ENCODE results near the gene ST14. TPM values are rescaled to one million over a fixed set of nuclear protein-coding genes. Genes with fewer than 3 reads are reported as not detected.
"Not testable (repeated sequence)": the region's sequence is repeated elsewhere in the genome, so short reads cannot be mapped to it uniquely, and the experiment has no call there.

Gene ST14
- total RNA-seq, 2 donors from 2014 or later = 0.81 to 1.1 TPM

GRCh38 chr11:130214861-130215530 lies 55.4 kb downstream of the ST14 start:
- DNase-seq (no peak), ATAC-seq (no peak)
- no peak overlapping the region for H3K4me3 Mint-ChIP-seq
- no peaks in the 10 kb centered on the region for H3K36me3 Mint-ChIP-seq (ENCODE audit: low read depth)
- no peak overlapping the region for H3K27ac Mint-ChIP-seq
- H3K27me3 Mint-ChIP-seq = peaks cover 22% of the 10 kb centered on the region
- H3K9me3 ChIP-seq (ENCODE audit: control insufficient read depth, low read length, poor library complexity, severe bottlenecking) = no peaks in the 10 kb centered on the region
- no peaks in the 10 kb centered on the region for H3K4me1 Mint-ChIP-seq

- ATAC-seq (no peak), DNase-seq (no peak)
- H3K36me3 Mint-ChIP-seq (ENCODE audit: low read depth) = no peaks in the 10 kb centered on the region
- no peak overlapping the region for H3K27ac Mint-ChIP-seq
- H3K27me3 Mint-ChIP-seq = peaks cover 18% of the 10 kb centered on the region
- no peaks in the 10 kb centered on the region for H3K4me1 Mint-ChIP-seq
- no peak overlapping the region for H3K4me3 Mint-ChIP-seq
- no peaks in the 10 kb centered on the region for H3K9me3 ChIP-seq (ENCODE audit: control insufficient read depth, low read length, poor library complexity, severe bottlenecking)
Measured at GRCh38 chr11:130215531-130216220, 56.1 kb downstream of the ST14 start.

DNA sequence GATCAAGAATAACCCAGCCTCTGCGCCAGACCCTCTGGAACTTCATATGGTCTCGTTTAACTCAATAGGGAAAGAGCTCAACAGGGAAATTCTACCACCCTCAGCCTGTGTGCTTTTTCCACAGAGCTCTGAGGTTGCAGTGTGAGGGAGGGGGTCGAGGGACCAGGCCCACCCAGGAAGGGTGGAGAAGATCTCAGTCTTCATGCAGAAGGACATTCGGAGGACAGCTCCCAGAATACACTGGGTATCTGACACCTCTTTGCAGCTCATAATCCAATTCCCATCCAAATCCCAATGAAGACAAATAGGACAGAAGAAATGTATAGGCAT lies 56.6 kb downstream of the ST14 start:
- H3K4me1 Mint-ChIP-seq = no peaks in the 10 kb centered on the region
- peaks cover 16% of the 10 kb centered on the region for H3K27me3 Mint-ChIP-seq
- H3K36me3 Mint-ChIP-seq (ENCODE audit: low read depth) = no peaks in the 10 kb centered on the region
- H3K27ac Mint-ChIP-seq = no peak overlapping the region
- no peaks in the 10 kb centered on the region for H3K9me3 ChIP-seq (ENCODE audit: control insufficient read depth, low read length, poor library complexity, severe bottlenecking)
- no peak for ATAC-seq
- H3K4me3 Mint-ChIP-seq = no peak overlapping the region
- no peak for DNase-seq

- no peaks in the 10 kb centered on the region for H3K9me3 ChIP-seq (ENCODE audit: control insufficient read depth, low read length, poor library complexity, severe bottlenecking)
- DNase-seq (no peak), ATAC-seq (no peak)
Measured at GRCh38 chr11:130216591-130217132, 57.1 kb downstream of the ST14 start.

GRCh38 chr11:130217133-130218031 lies 57.8 kb downstream of the ST14 start:
- ATAC-seq = no peak
- Mint-ChIP-seq H3K4me3 (no peak overlapping the region), H3K27ac (no peak overlapping the region), H3K36me3 (ENCODE audit: low read depth) (no peaks in the 10 kb centered on the region), H3K4me1 (peaks cover under 1% of the 10 kb centered on the region), H3K27me3 (peaks cover 6% of the 10 kb centered on the region)
- no peak for DNase-seq
- H3K9me3 ChIP-seq (ENCODE audit: control insufficient read depth, low read length, poor library complexity, severe bottlenecking) = no peaks in the 10 kb centered on the region

More at GRCh38 chr11:130216591-130217132, 57.1 kb downstream of the ST14 start:
- peaks cover 11% of the 10 kb centered on the region for H3K27me3 Mint-ChIP-seq
- no peaks in the 10 kb centered on the region for H3K36me3 Mint-ChIP-seq (ENCODE audit: low read depth)
- no peaks in the 10 kb centered on the region for H3K4me1 Mint-ChIP-seq
- no peak overlapping the region for H3K4me3 Mint-ChIP-seq
- H3K27ac Mint-ChIP-seq = no peak overlapping the region

GRCh38 chr11:130218501-130219070 lies 59.0 kb downstream of the ST14 start:
- DNase-seq (no peak), ATAC-seq (no peak)
- Mint-ChIP-seq H3K27me3 (peaks cover 6% of the 10 kb centered on the region), H3K4me3 (no peak overlapping the region), H3K4me1 (peaks cover 5% of the 10 kb centered on the region), H3K27ac (no peak overlapping the region), H3K36me3 (ENCODE audit: low read depth) (no peaks in the 10 kb centered on the region)
- H3K9me3 ChIP-seq (ENCODE audit: control insufficient read depth, low read length, poor library complexity, severe bottlenecking) = no peaks in the 10 kb centered on the region

DNA sequence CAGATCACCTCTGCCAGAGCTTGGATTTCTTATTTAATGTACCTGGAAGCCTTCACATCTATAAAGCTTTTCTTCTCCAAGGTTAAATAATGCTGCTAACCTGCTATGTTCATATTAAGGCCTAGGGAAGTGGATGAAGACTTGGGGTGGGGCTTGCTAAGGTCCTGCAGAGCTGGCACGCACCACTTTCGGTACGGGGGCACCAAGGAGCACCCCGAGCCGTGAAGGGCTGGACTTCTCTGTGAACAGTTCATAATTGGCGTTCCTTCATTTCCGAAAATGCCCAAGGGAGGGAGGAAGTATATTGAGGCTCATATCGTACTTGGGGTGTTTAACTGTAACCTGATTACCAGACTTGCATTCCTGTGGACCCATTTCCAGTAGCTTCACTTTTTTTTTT lies 59.6 kb downstream of the ST14 start:
- H3K4me1 Mint-ChIP-seq = peaks cover 5% of the 10 kb centered on the region
- H3K36me3 Mint-ChIP-seq (ENCODE audit: low read depth) = no peaks in the 10 kb centered on the region
- DNase-seq (no peak), ATAC-seq (no peak)
- H3K27ac Mint-ChIP-seq = no peak overlapping the region
- peaks cover 6% of the 10 kb centered on the region for H3K27me3 Mint-ChIP-seq
- H3K9me3 ChIP-seq (ENCODE audit: control insufficient read depth, low read length, poor library complexity, severe bottlenecking) = no peaks in the 10 kb centered on the region
- no peak overlapping the region for H3K4me3 Mint-ChIP-seq

- DNase-seq (no peak), ATAC-seq (no peak)
- Mint-ChIP-seq H3K27me3 (peaks cover 6% of the 10 kb centered on the region), H3K4me1 (peaks cover 5% of the 10 kb centered on the region), H3K4me3 (no peak overlapping the region), H3K27ac (no peak overlapping the region), H3K36me3 (ENCODE audit: low read depth) (no peaks in the 10 kb centered on the region)
- no peaks in the 10 kb centered on the region for H3K9me3 ChIP-seq (ENCODE audit: control insufficient read depth, low read length, poor library complexity, severe bottlenecking)
Measured at GRCh38 chr11:130220311-130221035, 60.9 kb downstream of the ST14 start.

GRCh38 chr11:130223291-130223971 lies 63.8 kb downstream of the ST14 start:
- no peak overlapping the region for H3K27ac Mint-ChIP-seq
- ATAC-seq = no peak
- no peak for DNase-seq
- H3K27me3 Mint-ChIP-seq = no peaks in the 10 kb centered on the region
- H3K9me3 ChIP-seq (ENCODE audit: control insufficient read depth, low read length, poor library complexity, severe bottlenecking) = no peaks in the 10 kb centered on the region
- no peaks in the 10 kb centered on the region for H3K36me3 Mint-ChIP-seq (ENCODE audit: low read depth)
- H3K4me1 Mint-ChIP-seq = peaks cover 5% of the 10 kb centered on the region
- no peak overlapping the region for H3K4me3 Mint-ChIP-seq

DNA sequence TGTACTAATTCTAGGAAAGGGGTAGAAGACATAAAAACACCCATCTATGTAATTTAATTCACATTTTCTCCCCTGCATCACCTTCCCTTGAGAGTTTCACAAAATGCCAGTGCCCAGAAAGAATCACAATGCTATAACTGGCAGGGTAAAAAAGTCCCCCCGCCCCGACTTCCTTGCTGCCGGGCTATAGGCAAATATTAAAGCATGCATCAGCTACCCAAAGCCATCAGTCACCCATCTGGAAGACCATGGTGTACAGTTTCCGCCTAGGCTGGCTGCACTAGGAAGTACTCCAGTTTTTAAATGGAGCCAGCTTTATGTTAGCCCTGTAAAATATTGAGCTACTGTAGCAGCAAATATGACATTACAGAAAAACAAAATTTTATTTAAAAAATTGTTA lies 67.8 kb downstream of the ST14 start:
- ATAC-seq (no peak), DNase-seq (no peak)
- Mint-ChIP-seq H3K4me1 (peaks cover 5% of the 10 kb centered on the region), H3K4me3 (no peak overlapping the region), H3K27ac (no peak overlapping the region), H3K27me3 (no peaks in the 10 kb centered on the region), H3K36me3 (ENCODE audit: low read depth) (no peaks in the 10 kb centered on the region)
- H3K9me3 ChIP-seq (ENCODE audit: control insufficient read depth, low read length, poor library complexity, severe bottlenecking) = no peaks in the 10 kb centered on the region

DNA sequence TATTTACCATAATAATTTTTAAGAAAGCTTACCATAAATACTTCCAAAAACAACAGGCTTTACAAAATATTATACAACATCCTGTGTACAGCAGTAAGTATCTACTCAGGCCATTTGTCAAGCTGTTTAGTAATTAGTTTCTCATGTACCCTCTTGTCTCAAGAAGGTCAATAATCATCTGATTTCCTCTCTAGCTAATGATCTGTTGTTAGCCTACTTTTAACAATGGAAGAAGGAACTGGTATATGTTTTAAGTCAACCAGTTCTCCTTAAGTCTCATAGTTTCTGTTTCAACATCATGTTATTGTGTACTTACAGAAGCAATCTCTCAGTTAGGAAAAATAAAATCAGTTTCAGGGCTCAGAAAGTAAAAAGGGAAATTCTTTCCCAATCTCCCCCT lies 73.9 kb downstream of the ST14 start:
- not testable (repeated sequence) for ATAC-seq; H3K4me3 Mint-ChIP-seq; H3K4me1 Mint-ChIP-seq; DNase-seq; H3K27me3 Mint-ChIP-seq; H3K9me3 ChIP-seq (ENCODE audit: control insufficient read depth, low read length, poor library complexity, severe bottlenecking); H3K36me3 Mint-ChIP-seq (ENCODE audit: low read depth); H3K27ac Mint-ChIP-seq

- not testable (repeated sequence) for H3K4me1 Mint-ChIP-seq; ATAC-seq; H3K27ac Mint-ChIP-seq; H3K4me3 Mint-ChIP-seq; H3K36me3 Mint-ChIP-seq (ENCODE audit: low read depth); DNase-seq; H3K27me3 Mint-ChIP-seq; H3K9me3 ChIP-seq (ENCODE audit: control insufficient read depth, low read length, poor library complexity, severe bottlenecking)
Measured at GRCh38 chr11:130233888-130234287, 74.3 kb downstream of the ST14 start.

Data from T-helper 17 cell (primary cell).